IPS-18c (cell line): ENCODE measurements around the gene RBBP5.

ENCODE experiments used
- H3K4me3 ChIP-seq: 2 replicates; pipeline ENCODE4 v1.7.0; 2013; ENCODE audit warnings: low read depth, mild to moderate bottlenecking, low read length, moderate library complexity; ENCODE audit not compliant: insufficient read depth
- H3K9me3 ChIP-seq: one replicate; pipeline ENCODE4 v1.6.1; 2013; ENCODE audit warnings: mild to moderate bottlenecking, low read length, moderate library complexity; ENCODE audit not compliant: control insufficient read depth, insufficient read depth

The RBBP5 gene

GRCh38 chr1:205091043-205091740 lies 30.6 kb downstream of the RBBP5 start:
- no peaks in the 10 kb centered on the region for H3K9me3 ChIP-seq
- H3K4me3 ChIP-seq = no peak overlapping the region

GRCh38 chr1:205088341-205088740 lies 33.4 kb downstream of the RBBP5 start:
- no peaks in the 10 kb centered on the region for H3K9me3 ChIP-seq

GRCh38 chr1:205084360-205084759 lies 37.4 kb downstream of the RBBP5 start, which contains the start of gene TMEM81:
TSS of gene TMEM81 (minus strand) at chr1:205084460. CDS start at chr1:205084320, 140 bp downstream.
- H3K4me3 ChIP-seq = no peak within 1 kb of the TSS

More at GRCh38 chr1:205088341-205088740, 33.4 kb downstream of the RBBP5 start:
- no peak overlapping the region for H3K4me3 ChIP-seq

GRCh38 chr1:205082431-205082830 lies 39.3 kb downstream of the RBBP5 start:
- Histone ChIP-seq H3K4me3 (no peak overlapping the region), H3K9me3 (no peaks in the 10 kb centered on the region)

More at GRCh38 chr1:205084360-205084759, 37.4 kb downstream of the RBBP5 start, which contains the start of gene TMEM81:
- no peaks in the 10 kb centered on the region for H3K9me3 ChIP-seq

- H3K4me3 ChIP-seq = no peak overlapping the region
- H3K9me3 ChIP-seq = no peaks in the 10 kb centered on the region
Measured at GRCh38 chr1:205077934-205078311, 43.9 kb downstream of the RBBP5 start.

- no peaks in the 10 kb centered on the region for H3K9me3 ChIP-seq
- H3K4me3 ChIP-seq = no peak overlapping the region
Measured at GRCh38 chr1:205077158-205077933, 44.4 kb downstream of the RBBP5 start.

- Histone ChIP-seq H3K4me3 (no peak overlapping the region), H3K9me3 (no peaks in the 10 kb centered on the region)
Measured at GRCh38 chr1:205076245-205076761, 45.5 kb downstream of the RBBP5 start.

- Histone ChIP-seq H3K4me3 (no peak overlapping the region), H3K9me3 (no peaks in the 10 kb centered on the region)
Measured at GRCh38 chr1:205075642-205076155, 46.1 kb downstream of the RBBP5 start.

GRCh38 chr1:205074513-205074912 lies 47.3 kb downstream of the RBBP5 start:
- no peaks in the 10 kb centered on the region for H3K9me3 ChIP-seq
- no peak overlapping the region for H3K4me3 ChIP-seq

GRCh38 chr1:205074084-205074483 lies 47.7 kb downstream of the RBBP5 start:
- Histone ChIP-seq H3K4me3 (no peak overlapping the region), H3K9me3 (no peaks in the 10 kb centered on the region)

GRCh38 chr1:205073511-205073910 lies 48.3 kb downstream of the RBBP5 start:
- Histone ChIP-seq H3K9me3 (no peaks in the 10 kb centered on the region), H3K4me3 (no peak overlapping the region)

GRCh38 chr1:205072881-205073280 lies 48.9 kb downstream of the RBBP5 start:
- no peaks in the 10 kb centered on the region for H3K9me3 ChIP-seq
- no peak overlapping the region for H3K4me3 ChIP-seq

- H3K4me3 ChIP-seq = no peak overlapping the region
- H3K9me3 ChIP-seq = no peaks in the 10 kb centered on the region
Measured at GRCh38 chr1:205072286-205072685, 49.5 kb downstream of the RBBP5 start.

- H3K9me3 ChIP-seq = no peaks in the 10 kb centered on the region
- no peak overlapping the region for H3K4me3 ChIP-seq
Measured at GRCh38 chr1:205071801-205072200, 50.0 kb downstream of the RBBP5 start.

- Histone ChIP-seq H3K4me3 (no peak overlapping the region), H3K9me3 (no peaks in the 10 kb centered on the region)
Measured at GRCh38 chr1:205071028-205071409, 50.8 kb downstream of the RBBP5 start.

- H3K9me3 ChIP-seq = no peaks in the 10 kb centered on the region
- no peak overlapping the region for H3K4me3 ChIP-seq
Measured at GRCh38 chr1:205069371-205070125, 52.2 kb downstream of the RBBP5 start.

GRCh38 chr1:205068457-205069040 lies 53.2 kb downstream of the RBBP5 start:
- Histone ChIP-seq H3K4me3 (no peak overlapping the region), H3K9me3 (no peaks in the 10 kb centered on the region)
